ENCODE results near the gene TDRD5. TPM values are rescaled to one million over a fixed set of nuclear protein-coding genes. Genes with fewer than 3 reads are reported as not detected.

The TDRD5 gene
- polyA plus RNA-seq, 2 donors = 0.48 to 0.71 TPM

DNA sequence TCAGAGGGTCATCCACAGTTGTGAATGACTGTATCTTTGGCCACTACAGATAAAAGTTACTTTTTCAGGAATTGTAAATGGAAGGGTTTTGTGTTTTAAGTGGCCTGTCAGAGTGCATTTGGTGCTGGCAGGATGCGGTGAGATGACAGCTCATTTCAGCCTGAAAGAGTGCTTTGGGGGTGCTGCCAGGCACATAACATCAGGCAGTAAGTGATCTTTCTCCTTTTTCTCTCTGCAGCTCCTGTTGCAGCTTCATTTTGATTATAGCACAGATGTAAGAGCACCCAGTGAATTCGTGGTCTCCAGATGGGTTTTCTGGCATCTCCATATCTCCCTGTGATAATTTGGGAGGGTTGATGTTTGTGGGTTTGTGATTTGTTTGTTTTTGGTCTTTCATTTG lies 136.6 kb downstream of the TDRD5 start:
- Histone ChIP-seq H3K36me3 (ENCODE audit: control insufficient read depth in 2 of 2, insufficient read depth in 2 of 2, low read length in 1 of 2) (no peaks in the 10 kb centered on the region), H3K9me3 (ENCODE audit: control insufficient read depth in 2 of 2, insufficient read depth in 1 of 2, low read depth in 1 of 2, low read length in 1 of 2) (no peaks in the 10 kb centered on the region), H3K4me3 (ENCODE audit: low read depth in 1 of 2, low read length in 2 of 2) (no peak overlapping the region), H3K4me1 (ENCODE audit: control insufficient read depth in 2 of 2, insufficient read depth in 2 of 2, low read length in 1 of 2) (no peaks in the 10 kb centered on the region), H3K27me3 (ENCODE audit: control insufficient read depth in 1 of 2, insufficient read depth in 2 of 2, low read length in 2 of 2) (no peaks in the 10 kb centered on the region), H3K27ac (ENCODE audit: low read depth in 2 of 2, low read length in 1 of 2) (no peak overlapping the region)
- 44 to 46% methylated on average over 2 of the region's 2 CpGs for WGBS, 2 donors

DNA sequence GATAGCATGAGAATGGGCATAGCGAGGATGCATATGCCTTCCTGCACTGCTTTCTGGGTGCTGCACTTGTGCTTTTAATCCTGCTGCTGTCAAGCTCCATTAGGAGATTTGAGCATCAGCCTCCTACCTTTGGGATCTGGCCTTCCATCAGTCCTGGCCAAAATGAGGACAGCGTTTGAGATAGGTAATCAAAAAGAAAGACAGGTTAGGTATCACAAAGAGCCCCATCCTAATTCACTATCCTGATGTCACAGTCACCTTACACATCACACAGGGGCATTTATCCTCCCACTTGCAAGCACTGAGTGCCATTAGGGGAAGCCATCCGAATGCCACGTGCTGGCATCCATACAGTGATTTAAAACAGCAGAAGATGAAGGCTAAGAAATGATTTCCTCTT lies 138.2 kb downstream of the TDRD5 start:
- Histone ChIP-seq H3K36me3 (ENCODE audit: control insufficient read depth in 2 of 2, insufficient read depth in 2 of 2, low read length in 1 of 2) (no peaks in the 10 kb centered on the region), H3K9me3 (ENCODE audit: control insufficient read depth in 2 of 2, insufficient read depth in 1 of 2, low read depth in 1 of 2, low read length in 1 of 2) (no peaks in the 10 kb centered on the region), H3K27ac (ENCODE audit: low read depth in 2 of 2, low read length in 1 of 2) (no peak overlapping the region), H3K4me1 (ENCODE audit: control insufficient read depth in 2 of 2, insufficient read depth in 2 of 2, low read length in 1 of 2) (no peaks in the 10 kb centered on the region), H3K27me3 (ENCODE audit: control insufficient read depth in 1 of 2, insufficient read depth in 2 of 2, low read length in 2 of 2) (no peaks in the 10 kb centered on the region), H3K4me3 (ENCODE audit: low read depth in 1 of 2, low read length in 2 of 2) (no peak overlapping the region)
- 82 to 85% methylated on average over 4 of the region's 4 CpGs for WGBS, 2 donors

DNA sequence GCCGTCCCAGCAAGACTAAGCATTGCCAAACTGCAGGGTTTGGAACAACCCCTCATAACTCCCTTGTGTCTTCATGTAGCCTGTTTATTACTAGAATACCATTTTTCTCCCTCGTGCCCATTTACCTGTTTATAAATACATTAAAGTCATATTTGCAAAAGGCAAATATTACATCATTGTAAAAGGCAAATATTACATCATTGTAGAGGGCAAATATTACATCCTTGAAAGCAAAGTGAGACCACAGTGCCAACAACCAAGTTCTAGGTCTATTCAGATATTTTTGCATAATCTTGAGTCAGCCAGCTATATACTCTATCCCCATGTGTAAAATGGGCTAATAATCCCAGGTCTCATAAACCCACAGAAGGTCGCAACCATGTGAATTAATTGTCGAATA lies 140.0 kb downstream of the TDRD5 start:
- no peaks in the 10 kb centered on the region for H3K9me3 ChIP-seq (ENCODE audit: control insufficient read depth in 2 of 2, insufficient read depth in 1 of 2, low read depth in 1 of 2, low read length in 1 of 2)
- no peak overlapping the region for H3K27ac ChIP-seq (ENCODE audit: low read depth in 2 of 2, low read length in 1 of 2)
- no peak overlapping the region for H3K4me3 ChIP-seq (ENCODE audit: low read depth in 1 of 2, low read length in 2 of 2)
- no peaks in the 10 kb centered on the region for H3K27me3 ChIP-seq (ENCODE audit: control insufficient read depth in 1 of 2, insufficient read depth in 2 of 2, low read length in 2 of 2)
- H3K36me3 ChIP-seq (ENCODE audit: control insufficient read depth in 2 of 2, insufficient read depth in 2 of 2, low read length in 1 of 2) = no peaks in the 10 kb centered on the region
- 76 to 79% methylated on average over 4 of the region's 4 CpGs for WGBS, 2 donors
- H3K4me1 ChIP-seq (ENCODE audit: control insufficient read depth in 2 of 2, insufficient read depth in 2 of 2, low read length in 1 of 2) = no peaks in the 10 kb centered on the region

Other genes starting within 250 kb of the TDRD5 start
- not detected for gene AXDND1, start 225.9 kb upstream of the TDRD5 start, polyA plus RNA-seq
- not detected for gene NPHS2, start 15.9 kb upstream of the TDRD5 start, polyA plus RNA-seq
- gene FAM163A, start 151.5 kb downstream of the TDRD5 start, polyA plus RNA-seq = under 1 TPM in 1 of 2 donors, not detected in 1; 0.01 TPM

Data from esophagus (tissue), 2 donors.